SKM-1 (cell line): Measurements from ENCODE around the gene GPR37.

ENCODE experiments used
- DNase-seq: peaks from one replicate; lab custom pipeline; 2025; ENCODE audit not compliant: unreplicated experiment; lab: John Stamatoyannopoulos, UW

Gene GPR37

DNA sequence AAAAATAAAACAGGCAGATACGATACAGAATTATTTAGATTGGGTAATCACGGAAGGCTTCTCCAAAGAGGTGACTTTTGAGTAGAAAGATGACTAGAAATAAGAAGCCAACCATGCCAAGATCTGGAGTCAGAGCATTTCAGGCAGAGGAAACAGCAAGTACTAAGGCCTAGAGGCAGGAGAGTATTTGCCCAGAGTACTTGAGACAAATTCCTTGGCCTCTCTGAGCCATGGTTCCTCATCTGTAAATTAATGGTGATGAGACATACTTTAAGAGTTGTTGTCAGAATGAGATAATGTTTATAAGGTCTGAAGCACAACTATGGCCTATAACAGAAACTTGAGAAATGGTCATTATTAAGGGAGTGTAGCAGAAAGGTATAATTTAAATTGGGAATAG lies 15.8 kb upstream of the GPR37 start:
- no peak for DNase-seq

DNA sequence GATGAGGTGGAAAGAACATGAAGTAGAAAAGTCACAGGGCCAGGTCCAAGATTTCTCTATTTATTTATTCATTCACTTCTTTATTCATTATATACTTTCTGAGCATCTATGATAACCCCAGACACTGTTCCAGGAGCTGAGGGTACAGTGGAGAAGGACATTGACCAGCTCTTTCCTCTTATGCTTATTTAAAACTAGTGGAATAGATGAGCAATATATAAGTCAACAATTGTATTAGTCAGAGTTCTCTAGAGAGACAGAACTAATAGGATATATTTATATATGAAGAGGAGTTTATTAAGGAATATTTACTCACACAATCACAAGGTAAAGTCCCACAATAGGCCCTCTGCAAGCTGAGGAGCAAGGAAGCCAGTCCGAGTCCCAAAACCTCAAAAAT lies 15.0 kb upstream of the GPR37 start:
- DNase-seq, result no peak

DNA sequence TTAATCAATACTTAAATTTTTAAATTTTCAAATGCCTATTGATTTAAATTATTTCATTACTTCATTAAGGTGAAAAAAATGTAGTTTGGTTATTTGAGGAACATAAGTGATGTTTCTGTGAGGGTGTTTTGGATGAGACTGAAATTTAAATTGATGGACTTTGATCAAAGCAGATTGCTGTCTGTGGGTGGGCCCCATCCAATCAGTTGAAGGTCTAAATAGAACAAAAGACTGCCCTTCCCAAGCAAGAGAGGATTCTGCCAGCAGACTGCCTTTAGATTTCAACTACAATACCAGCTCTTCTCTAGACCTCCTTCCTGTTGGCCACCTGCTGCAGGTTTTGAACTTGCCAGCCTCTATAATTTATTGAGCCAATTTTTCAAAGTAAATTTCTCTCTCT lies 14.5 kb upstream of the GPR37 start:
- DNase-seq, result no peak

DNA sequence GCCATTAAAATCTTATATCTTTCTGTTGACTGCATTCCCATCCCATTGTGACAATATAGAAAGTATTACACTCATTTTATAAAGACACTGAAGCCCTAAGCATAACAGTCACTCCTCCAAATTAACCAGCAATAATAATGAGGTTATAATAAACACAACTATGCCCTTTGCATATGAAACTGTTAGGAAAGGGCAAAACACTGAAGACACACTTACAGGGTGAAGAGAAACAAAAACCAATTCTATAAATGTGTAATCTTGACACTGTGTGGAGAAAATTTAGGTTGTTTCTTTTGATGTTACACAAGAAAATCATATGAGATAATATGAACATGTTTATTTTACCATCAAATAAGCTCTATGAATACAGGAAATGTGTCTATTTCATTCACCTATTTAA lies 14.0 kb upstream of the GPR37 start:
- no peak for DNase-seq

DNA sequence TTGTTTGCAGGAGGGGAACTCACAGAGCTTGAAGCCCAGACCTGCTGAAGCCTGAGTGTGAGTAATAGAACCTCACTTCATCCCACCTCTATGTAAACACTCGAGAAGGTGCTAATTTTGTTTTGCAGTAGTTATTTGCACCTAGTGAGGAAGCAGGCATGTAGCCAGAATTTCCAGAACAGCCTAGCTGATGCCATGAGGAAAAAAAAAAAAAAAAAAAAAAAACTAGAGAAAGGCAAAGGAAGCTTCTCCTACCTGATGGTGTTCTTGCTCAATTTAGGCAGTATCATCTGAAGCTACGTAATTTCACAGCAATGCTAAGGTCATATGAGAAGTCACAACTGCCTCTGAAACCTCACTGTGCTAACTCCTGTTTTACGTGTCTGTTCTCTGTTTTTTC lies 13.6 kb upstream of the GPR37 start:
- no peak for DNase-seq

DNA sequence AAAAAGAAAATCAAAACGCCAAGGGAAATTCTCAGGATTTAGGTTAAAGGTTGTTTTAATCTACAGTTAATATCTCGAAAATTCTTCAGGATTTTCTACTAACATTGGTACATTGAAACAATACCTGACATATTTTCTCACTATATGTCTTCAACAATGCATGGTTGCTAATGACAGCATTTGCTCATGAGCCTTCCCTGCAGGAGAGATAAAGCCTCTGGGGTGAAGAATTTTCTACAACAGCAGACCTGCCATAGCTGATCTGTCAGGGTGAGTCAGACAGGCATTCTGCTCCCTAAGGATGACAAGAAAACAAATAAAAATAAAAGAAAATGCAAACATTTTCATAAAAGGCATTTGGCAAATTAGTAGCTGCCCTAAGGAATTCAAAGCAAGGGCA lies 11.7 kb upstream of the GPR37 start:
- no peak for DNase-seq

DNA sequence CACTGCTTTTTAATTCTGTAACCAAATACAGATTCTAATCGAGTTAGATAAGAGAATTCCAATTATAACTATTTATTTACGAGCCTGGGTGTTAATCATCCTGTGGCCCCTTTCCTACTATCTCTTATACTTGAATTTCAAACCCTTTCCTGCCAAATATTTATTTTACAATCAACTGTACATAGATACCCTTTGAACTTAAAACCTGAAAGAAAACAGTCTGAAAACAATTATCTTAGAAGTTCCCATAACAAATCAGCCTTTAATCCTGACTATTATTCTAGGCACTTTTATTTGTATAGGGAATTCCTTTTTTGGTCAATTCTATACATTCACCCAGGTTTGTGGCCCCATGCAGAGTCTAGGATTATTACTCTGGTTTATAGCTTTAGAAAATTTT lies 10.6 kb upstream of the GPR37 start:
- DNase-seq, result no peak

DNA sequence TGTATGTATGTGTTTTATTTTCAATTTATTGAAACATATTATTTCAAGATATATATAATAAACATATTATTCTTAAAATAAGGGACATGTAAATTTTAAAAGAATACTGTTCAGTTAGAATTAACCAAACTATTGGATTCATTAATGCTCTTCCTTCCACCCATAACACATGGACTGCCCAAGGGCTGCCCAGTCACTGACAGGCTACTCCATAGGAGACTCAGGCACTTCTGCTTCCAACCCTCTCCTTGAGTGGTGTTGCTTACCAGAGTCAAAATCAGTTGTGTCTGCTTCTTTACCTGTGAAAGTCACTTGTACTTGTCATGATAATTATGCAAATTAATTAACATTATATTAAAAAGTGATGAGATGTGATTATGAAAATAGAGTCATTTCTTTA lies 9.8 kb upstream of the GPR37 start:
- no peak for DNase-seq

DNA sequence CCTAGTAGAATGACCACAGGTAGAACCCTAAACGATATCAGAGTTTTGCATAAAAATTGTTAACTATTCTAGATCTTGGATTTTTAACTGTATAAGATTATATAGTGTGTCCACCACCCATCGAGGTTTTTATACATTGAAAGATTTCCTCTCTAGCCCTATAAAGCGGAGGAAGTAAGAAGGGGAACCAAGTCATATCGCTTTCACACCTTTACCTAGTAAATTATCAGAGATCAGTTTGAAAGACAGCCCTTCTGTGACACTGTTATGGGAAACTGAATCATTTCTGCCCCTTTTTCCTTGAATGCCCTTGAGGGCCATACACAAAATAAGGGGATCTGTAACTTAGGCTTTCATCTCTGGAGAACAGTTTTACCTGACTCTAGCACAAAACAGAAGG lies 8.3 kb upstream of the GPR37 start:
- DNase-seq, result no peak

DNA sequence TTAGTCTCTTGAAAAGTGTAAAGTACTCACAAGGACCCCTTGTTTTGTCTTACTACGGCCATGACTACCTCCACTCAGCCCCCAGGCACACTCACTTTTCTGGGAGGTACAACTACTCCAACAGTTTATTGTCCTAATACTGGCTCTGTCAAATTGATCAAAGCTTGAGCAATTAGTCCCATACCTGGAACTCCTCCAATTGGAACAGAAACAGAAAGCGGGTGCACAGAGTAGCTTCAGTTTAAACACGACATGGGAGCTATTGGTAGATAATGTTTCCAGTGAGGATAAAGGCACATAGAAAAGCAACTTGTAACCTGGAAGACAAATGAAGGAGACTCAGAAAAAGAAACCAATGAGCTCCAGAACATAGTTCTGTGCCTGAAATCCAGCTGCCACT lies 7.7 kb upstream of the GPR37 start:
- no peak for DNase-seq

DNA sequence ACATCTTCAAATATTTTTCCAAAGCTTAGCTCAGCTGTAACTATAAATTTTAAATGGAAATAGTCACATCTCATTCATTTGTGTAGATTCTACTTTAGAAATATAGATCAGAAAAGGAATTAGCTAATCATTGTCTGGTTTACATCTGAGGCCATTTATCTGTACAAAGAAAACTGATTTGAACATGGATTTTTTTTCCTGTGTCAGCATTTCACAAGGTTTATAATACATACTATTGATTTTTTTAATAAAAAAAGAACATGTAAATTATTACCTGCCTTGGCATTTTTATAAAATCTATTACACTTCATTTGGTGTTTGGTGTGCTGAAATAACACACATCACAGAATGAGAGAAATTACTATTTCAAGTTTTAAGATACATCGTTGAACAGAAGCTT lies 3.5 kb upstream of the GPR37 start:
- DNase-seq, result no peak

DNA sequence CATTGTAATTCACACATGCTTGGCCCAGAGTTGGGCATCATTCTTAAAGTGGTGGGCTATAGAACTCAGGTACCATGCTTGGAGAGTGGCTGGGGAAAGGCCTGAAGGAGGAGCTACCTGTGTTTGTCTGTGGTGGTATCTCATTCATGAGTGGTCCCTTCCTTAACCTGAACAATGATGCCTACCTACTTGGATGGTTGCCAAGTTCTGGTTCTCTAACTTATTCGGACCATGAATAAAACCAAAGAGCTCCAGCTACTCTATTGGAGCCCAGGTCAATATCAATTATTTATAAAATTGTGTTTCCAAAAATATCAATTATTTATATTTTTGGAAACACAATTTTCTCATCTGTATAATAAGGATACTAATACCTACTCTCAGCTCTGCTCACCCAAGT lies 2.9 kb upstream of the GPR37 start:
- DNase-seq, result no peak

DNA sequence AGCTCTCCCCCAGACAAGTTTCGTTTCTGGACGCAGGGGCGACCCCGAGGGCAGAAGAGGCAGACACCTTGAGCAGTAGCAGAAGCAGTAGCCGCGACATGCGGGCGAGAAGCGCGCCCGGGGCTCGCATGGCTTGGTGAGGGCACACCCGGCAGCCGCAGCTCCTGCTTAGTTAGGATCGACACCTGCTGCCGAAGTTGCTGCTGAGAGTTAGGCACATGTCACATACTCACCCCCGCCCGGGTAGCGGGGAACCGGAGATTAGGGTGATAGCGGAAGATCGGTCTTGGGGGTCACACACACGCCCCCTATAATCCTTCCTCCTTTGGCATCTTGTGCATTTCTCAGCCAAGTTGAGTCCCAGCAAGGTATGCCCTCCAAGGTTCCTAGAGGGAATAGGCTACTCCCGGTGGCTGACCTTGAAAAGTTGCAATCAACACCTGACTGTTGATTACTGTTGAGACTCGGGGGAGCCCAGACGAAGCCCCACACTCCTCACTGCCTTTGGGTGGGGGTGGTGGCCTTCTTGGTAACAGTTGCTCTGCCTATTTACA lies 668 bp downstream of the GPR37 start:
- no peak for DNase-seq

DNA sequence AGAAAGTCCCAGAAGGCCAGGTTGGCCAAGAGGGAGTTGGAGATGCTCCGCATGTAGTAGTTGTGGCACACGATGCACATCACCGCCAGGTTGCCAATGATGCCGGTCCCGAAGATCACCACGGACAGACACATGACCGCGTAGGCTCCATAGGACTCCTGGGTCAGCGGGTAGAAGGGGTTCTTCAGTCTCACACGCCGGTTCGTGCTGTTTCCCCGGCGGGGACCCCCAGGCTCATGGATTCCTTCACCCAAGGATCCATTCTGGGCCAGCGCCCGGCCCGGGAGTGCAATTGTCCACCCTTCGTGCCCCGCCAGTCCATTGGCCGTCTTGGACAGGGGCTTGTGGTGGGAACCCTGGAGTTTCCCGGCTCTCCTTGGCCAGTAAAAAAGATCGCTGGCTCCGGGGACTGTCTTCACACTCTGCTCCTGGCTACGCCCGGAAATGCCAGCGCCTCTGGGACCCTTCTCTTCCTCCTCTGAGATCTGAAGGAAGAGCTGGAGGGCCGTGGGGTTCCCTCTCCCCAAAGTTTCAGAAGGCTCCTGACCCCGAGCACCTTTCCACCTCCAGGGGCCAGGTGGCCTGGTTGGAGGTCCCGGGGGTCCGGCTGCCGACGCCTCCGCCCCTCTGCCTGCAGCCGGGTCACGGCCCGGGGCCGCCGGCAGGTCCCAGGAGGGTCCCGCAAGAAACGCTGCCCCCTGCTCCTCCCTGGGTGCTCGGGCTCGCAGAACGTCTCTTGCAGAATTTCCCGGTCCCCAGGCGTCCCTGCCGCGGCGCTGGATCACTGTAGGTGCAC lies 1.3 kb downstream of the GPR37 start:
- DNase-seq, result no peak

DNA sequence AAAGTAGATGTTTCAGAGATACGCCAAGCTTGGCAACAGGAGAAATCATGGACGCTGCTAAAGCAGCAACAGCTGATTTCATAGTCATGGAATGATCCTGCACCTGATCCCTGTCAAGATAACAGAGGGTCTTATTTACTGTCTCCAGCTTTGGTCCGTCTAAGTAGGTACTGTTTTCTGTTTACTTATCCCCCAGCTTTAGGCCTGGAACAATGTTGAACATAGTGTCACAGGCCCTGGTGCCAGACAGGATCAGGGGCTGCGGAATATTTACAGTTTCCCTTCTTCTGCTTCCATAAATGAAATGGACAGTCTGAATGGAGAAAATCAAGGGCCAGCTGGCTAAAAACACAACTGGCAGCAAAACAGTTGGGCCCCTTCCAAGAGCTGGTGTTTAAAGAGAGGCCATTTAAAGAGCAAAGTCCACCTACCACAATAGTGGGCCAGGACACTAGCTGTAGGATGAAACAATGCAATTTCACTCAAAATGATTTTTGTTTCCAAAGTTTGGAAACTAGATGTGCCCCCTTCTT lies 2.9 kb downstream of the GPR37 start:
- no peak for DNase-seq

DNA sequence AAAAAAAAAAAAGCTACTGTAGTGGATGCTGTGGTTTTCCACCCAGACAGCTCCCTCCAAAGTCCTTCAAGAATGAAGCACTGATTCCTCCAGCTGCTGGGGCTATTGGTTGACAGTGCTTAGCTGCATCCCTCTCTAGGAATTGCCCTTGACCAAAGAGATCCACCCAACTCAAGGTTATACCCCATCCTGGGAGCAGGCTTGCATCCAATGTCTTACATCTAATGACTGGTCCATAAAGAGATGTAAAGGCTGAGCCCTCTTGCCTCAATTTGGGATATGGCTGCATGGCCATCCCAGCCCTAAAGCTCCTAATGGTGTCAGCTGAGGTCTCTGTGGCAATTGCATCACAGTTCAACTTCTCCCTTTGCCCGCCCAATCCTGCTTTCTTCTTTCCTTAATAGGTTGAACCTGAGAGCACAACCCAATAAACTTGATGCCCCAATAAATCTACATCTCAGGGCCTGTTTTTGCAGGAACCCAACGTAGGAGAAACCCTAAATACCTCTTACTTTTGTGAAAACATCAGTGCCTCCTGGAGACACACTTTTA lies 4.4 kb downstream of the GPR37 start:
- no peak for DNase-seq

DNA sequence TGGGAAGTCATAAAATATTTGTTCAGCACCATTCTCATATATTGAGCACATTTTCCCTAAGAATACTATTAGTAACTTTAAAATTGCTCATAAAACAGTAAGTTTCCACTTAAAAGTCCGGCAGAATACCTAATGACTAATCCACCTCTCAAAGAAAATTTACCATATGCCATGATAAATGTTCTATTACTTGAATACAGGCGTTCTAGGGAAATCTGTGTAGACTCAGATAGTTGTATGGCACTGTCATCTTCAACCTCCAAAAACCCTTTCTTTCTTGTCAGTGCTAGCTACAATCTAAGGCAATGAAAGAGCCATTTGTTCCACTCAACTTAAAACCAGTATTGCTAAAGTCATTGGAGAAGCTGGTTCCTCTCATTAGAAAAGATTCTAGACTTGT lies 7.3 kb downstream of the GPR37 start:
- no peak for DNase-seq

DNA sequence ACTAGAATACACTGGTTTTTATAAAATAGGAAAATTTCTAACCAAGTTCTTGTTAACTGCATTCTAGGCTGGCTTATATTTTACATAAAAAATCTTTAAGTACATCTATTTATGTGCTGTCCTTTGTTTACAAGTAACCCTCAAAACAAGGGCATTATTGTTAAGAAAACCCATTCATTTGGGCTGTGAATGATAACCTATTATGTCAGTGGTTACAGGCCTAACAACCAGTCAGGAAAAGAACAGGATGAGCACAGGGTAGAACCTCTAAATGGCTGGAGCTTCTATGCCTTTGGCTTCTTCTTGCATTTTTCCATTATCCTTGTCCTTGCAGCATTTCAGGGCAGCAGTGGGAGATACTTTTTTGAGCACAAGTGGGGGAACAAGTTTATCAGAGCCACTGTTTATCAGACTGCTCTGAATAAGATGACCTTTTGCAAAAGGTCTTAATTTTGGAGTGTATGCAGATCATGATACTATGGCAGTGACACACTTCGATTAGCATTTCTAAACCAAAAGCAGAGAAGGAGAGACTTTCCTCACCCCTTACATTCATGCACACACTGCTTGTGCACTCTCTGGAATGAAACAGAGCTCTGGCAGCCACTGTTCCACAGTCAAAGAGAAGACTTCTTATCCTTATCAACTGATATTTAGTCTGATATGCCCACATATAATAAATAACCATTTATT lies 10.9 kb downstream of the GPR37 start:
- DNase-seq, result no peak

DNA sequence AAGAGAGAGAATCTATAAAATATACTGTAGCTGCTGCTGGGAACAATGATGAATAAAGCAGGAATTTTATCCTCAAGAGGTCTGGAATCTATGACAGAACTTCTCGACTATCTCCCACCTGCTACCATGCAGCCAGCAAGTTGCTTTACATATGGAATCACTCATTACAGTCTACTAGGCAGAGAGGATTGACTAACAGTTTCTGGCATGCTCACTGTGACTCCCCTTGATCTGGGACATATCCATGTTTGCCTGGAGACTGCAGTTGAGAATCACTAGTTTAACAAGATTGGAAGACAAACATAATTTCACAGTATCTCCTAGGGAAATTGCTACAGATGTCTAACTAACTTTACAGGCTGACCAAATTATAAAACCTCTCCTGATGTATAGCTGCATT lies 13.3 kb downstream of the GPR37 start:
- no peak for DNase-seq

DNA sequence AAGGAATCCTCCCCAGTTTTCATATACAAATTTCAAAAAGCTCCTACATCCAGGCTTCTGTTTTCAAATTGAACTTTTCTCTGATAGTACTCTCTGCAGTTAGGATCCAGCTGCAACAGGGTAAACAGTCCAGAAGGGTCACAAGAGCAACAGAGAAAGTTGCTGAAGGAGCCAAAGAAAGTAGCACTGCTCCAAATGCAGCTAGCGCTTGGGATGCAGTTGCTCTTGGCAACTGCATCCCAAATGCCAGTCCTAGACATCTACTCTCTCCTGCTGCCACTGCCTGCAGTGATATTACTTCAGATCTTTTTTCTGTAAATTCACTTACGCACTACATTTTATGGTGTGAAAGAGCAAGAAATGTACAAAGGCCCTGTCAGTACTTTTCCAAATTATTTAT lies 14.6 kb downstream of the GPR37 start:
- DNase-seq, result no peak

DNA sequence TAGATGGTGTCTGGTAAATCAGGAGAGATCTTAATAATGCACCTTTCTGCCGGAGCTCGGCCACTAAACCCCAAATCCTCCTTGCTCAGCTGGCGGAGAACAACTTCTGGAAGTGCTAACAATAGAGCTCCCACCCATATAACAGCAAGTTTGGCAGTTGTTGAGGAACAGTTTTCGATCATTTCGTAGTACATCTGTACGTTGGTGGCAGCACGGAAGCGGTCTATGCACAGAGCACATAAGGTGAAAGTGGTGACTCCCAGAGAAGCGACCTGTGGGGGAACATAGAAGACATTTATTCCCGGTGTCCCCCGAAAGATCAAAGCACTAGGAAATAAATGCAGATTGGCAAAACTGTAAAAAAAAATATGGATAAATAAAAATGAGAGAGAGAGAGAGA lies 18.5 kb downstream of the GPR37 start:
- no peak for DNase-seq

DNA sequence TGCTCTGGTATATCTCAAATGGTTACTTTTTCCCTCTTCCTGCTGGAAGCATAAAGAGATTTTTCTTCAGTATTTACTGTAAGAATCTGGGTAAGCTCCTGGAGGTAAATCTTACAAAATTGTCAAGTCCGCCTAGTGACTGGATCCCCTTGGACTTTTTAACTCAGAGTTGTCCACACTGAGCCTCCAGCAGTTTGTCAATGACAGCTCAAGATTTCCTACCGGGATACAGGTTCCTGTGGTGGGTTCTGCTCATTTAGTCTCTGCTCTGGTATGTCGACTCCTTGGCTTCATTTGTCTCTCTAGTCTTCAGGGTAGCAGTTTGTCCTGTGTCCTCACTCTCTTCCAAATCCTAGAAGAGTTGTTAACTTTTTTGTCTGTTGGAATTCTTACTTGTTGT lies 27.0 kb downstream of the GPR37 start:
- DNase-seq, result no peak
